ENCODE results near the gene FOLR1.

Gene FOLR1

DNA sequence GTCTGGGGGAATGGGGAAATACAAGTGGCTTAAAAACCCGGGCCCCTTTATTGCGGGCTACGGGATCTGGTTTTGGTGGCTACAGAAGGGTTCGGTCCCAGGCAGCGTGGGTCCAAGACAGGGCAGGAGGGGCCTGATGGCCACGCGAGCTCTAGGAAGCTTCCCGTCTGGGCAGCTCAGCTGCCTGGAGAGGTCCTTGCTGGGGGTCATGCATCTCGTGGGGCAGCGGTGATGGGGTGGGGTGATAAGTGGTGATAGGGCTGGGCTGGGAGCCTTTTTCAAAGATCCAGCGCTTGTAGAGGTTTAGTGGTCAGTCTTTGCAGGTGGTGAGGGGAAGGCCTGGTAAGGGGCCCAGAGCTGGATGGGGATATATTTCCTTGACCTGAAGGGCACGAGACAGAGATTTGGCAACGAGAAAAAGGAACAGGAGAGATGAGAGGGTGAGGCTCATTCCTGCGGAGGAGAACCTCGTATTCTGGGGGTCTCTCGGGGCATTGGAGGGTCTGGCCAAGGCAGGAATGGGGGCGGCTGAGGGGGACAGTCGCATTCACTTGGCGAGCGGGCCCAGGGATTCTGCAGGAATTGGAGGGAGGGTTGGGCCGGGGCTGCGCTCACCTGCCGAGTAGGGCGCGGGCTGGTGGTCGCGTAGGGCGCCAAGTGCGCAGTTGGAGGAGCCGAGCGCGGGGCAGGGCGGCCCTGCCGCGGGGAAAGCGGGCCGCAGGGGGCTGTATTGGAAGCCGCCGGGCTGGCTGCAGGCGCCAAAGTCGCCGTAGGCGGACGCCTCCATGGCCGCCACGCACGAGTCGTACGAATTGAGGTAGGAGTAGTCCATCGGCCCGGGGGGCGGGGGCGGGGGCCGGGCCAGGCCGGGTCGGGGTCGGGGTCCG lies 51.5 kb downstream of the FOLR1 start:
- no peak for DNase-seq (ENCODE audit: low read depth)
- no peak for TF ChIP-seq CTCF (IDR thresholded peaks at IDR 0.05; ENCODE audit: insufficient read depth, low read depth, low read length, missing control alignments)
- H3K4me3 ChIP-seq (ENCODE audit: low read depth, low read length): no peak overlapping the region

DNA sequence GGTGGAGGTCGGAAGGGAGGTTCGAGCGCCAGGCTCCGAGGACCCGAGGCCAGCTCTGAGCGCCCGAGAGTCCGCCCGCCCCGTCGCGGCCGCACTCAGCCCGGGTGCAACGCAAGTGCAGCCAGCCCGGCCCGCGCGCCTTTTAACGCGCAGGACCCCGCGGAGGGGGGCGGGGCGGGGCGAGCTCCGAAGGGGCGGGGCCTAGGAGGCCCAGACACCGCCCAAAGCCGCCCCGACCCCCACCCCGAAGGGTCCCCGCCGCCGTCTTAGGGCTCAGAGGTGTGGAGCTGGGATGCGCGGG lies 52.1 kb downstream of the FOLR1 start, which contains the start of gene PHOX2A:
TSS of gene PHOX2A (minus strand) at position 117 of the 301 bp plus-strand sequence. CDS start 172 bp downstream, outside the sequence.
- H3K4me3 ChIP-seq (ENCODE audit: low read depth, low read length): no peak within 1 kb of the TSS
- no peak for TF ChIP-seq CTCF (IDR thresholded peaks at IDR 0.05; ENCODE audit: insufficient read depth, low read depth, low read length, missing control alignments)
- DNase-seq (ENCODE audit: low read depth): no peak

DNA sequence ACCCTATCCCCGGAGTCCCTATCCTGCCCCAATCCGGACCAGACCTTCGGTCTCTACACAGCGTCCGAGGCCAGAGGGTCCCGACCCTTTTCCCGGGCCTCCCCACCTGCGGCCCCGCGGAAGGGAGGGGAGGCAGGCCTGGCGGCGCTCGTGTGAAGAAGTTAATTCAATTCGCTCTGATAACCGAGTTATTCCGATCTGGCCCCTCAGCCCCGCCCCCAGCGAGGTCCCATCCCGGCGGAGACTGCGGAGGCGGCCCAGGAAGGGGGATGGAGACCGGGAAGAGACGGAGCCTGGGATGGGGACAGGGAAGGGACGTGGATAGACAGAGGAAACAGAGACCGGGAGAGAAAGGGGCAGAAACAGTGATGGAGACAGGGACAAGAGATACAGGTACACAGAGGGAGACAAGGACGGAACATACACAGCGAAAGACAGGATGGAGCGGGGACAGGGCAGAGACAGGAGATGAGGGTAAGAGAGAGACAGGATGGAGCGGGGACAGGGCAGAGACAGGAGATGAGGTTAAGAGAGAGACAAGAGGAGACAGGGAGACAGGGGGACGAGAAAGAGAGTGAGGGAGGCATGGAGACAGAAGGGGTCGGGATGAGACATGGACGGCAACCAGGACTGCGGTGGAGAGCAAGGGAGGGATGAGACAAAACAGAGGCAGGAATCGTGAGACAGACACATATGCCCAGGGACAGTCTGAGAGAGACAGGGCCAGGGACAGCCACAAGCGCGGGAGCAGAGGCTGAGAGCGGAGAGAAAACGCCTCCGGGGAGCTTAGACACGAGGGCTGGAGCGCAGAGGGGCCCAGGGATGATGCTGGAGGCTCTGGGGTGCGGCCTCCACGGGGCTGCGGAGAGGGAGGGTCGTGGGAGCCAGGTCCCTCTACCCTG lies 52.7 kb downstream of the FOLR1 start:
- no peak overlapping the region for H3K4me3 ChIP-seq (ENCODE audit: low read depth, low read length)
- DNase-seq (ENCODE audit: low read depth): no peak
- no peak for TF ChIP-seq CTCF (IDR thresholded peaks at IDR 0.05; ENCODE audit: insufficient read depth, low read depth, low read length, missing control alignments)

GRCh38 chr11:72245263-72245816 lies 53.4 kb downstream of the FOLR1 start:
- TF ChIP-seq CTCF (IDR thresholded peaks at IDR 0.05; ENCODE audit: insufficient read depth, low read depth, low read length, missing control alignments): no peak
- no peak for DNase-seq (ENCODE audit: low read depth)
- no peak overlapping the region for H3K4me3 ChIP-seq (ENCODE audit: low read depth, low read length)

Data from GM12865 (cell line).